SK-N-SH (cell line): ENCODE measurements around the gene RBM19. TPM values are rescaled to one million over a fixed set of nuclear protein-coding genes. Genes with fewer than 3 reads are reported as not detected.

Experiments
- CTCF ChIA-PET: fragments of 300-600, 350-600 bp; formaldehyde crosslinking; extraction: SDS; loops from one replicate; lab custom pipeline; 2021; lab: Yijun Ruan, JAX
- POLR2A ChIA-PET: fragments of 350-600 bp; sonication (Branson Sonifier 250); formaldehyde crosslinking; extraction: SDS; loops from one replicate; lab custom pipeline; 2020; ENCODE audit warnings: antibody characterized with exemption, inconsistent platforms; lab: Yijun Ruan, JAX
- DNase-seq: peaks from one replicate; pipeline ENCODE4 v3.0.0; 2012
- H2AFZ ChIP-seq: fragments of 200-600 bp; sonication (generic); 2 replicates; pipeline ENCODE4 v1.8.1; 2016; ENCODE audit warnings: antibody characterized with exemption, mild to moderate bottlenecking, low read depth
- H3F3A ChIP-seq: fragments of 200-600 bp; sonication (generic); replicated peaks from 2 replicates; pipeline ENCODE3; 2016; ENCODE audit warnings: antibody characterized with exemption, mild to moderate bottlenecking; ENCODE audit not compliant: insufficient read depth
- H3K27ac ChIP-seq, 2 experiments: fragments of 200-500 bp in 1 of 2; fragments of 200-600 bp in 1 of 2; sonication (Bioruptor generic) in 1 of 2; sonication (generic), shearing (Covaris generic) in 1 of 2; 2 replicates each; pipeline versions ENCODE4 v1.5.1 to v1.6.1; 2014 to 2016; ENCODE audit warnings: low read depth in 2 of 2, inconsistent platforms in 1 of 2, low read length in 1 of 2, mild to moderate bottlenecking in 1 of 2, mixed read lengths in 1 of 2
- H3K27me3 ChIP-seq: fragments of 200-600 bp; sonication (generic), shearing (Covaris generic); 2 replicates; pipeline ENCODE4 v1.6.1; 2016; ENCODE audit warnings: mixed run types; ENCODE audit not compliant: insufficient read depth
- H3K36me3 ChIP-seq, 2 experiments: fragments of 200-500 bp in 1 of 2; fragments of 200-600 bp in 1 of 2; sonication (Bioruptor generic) in 1 of 2; sonication (generic) in 1 of 2; replicated peaks in 1 of 2; 2 replicates each; pipeline versions ENCODE3 to v1.5.1; 2014 to 2016; ENCODE audit warnings: low read length in 1 of 2, mild to moderate bottlenecking in 1 of 2; ENCODE audit not compliant: insufficient read depth in 2 of 2, control insufficient read depth in 1 of 2
- H3K4me1 ChIP-seq, 2 experiments: fragments of 200-500 bp in 1 of 2; fragments of 200-600 bp in 1 of 2; sonication (Bioruptor generic) in 1 of 2; sonication (generic), shearing (Covaris generic) in 1 of 2; 2 replicates each; pipeline versions ENCODE4 v1.5.1 to v1.6.1; 2014 to 2016; ENCODE audit warnings: low read depth in 1 of 2, low read length in 1 of 2, mixed run types in 1 of 2; ENCODE audit not compliant: insufficient read depth in 2 of 2, control insufficient read depth in 1 of 2
- H3K4me2 ChIP-seq: fragments of 200-600 bp; sonication (generic), shearing (Covaris generic); 2 replicates; pipeline ENCODE4 v1.6.1; 2017; ENCODE audit warnings: mixed run types
- H3K4me3 ChIP-seq, 2 experiments: fragments of 200-500 bp in 1 of 2; fragments of 200-600 bp in 1 of 2; sonication (Bioruptor generic) in 1 of 2; sonication (generic), shearing (Covaris generic) in 1 of 2; 2 replicates each; pipeline versions ENCODE4 v1.5.1 to v1.8.1; 2014 to 2016; ENCODE audit warnings: low read depth in 2 of 2, inconsistent platforms in 1 of 2, low read length in 1 of 2, mild to moderate bottlenecking in 1 of 2, mixed read lengths in 1 of 2, moderate library complexity in 1 of 2
- H3K79me2 ChIP-seq: fragments of 200-600 bp; sonication (generic); 2 replicates; pipeline ENCODE4 v1.8.1; 2017; ENCODE audit warnings: mild to moderate bottlenecking; ENCODE audit not compliant: insufficient read depth
- H3K9ac ChIP-seq: fragments of 200-600 bp; sonication (generic); 2 replicates; pipeline ENCODE4 v1.6.1; 2017; ENCODE audit warnings: mixed run types
- H3K9me2 ChIP-seq: fragments of 200-600 bp; sonication (generic); 2 replicates; pipeline ENCODE4 v1.6.1; 2017; ENCODE audit warnings: mixed run types
- H3K9me3 ChIP-seq: fragments of 200-600 bp; sonication (generic); 2 replicates; pipeline ENCODE4 v1.6.1; 2017; ENCODE audit warnings: mixed run types, mild to moderate bottlenecking, moderate library complexity
- H4K20me1 ChIP-seq: fragments of 200-600 bp; sonication (generic); 2 replicates; pipeline ENCODE4 v1.6.1; 2017; ENCODE audit warnings: mild to moderate bottlenecking, mixed run types; ENCODE audit not compliant: insufficient read depth
- ELF1 ChIP-seq: IDR thresholded peaks from 2 replicates; pipeline ENCODE4 v1.4.0; 2012
- FOXJ3 ChIP-seq: sonication (generic); formaldehyde crosslinking; IDR thresholded peaks from 2 replicates; pipeline ENCODE4 v1.5.1; 2020; ENCODE audit warnings: mild to moderate bottlenecking, missing genetic modification reagents
- FOXM1 ChIP-seq: IDR thresholded peaks from 2 replicates; pipeline ENCODE4 v1.4.0; 2012; ENCODE audit warnings: low read depth, mild to moderate bottlenecking
- GATA2 ChIP-seq: sonication (generic); formaldehyde crosslinking; IDR thresholded peaks from 2 replicates; pipeline ENCODE4 v1.5.0; 2020; ENCODE audit warnings: mild to moderate bottlenecking, missing genetic modification reagents
- JUND ChIP-seq: IDR thresholded peaks from 2 replicates; pipeline ENCODE4 v1.4.0; 2012
- NFIC ChIP-seq: IDR thresholded peaks from 2 replicates; pipeline ENCODE4 v1.4.0; 2012; ENCODE audit warnings: borderline replicate concordance
- POLR2AphosphoS5 ChIP-seq: IDR thresholded peaks from 2 replicates; pipeline ENCODE4 v1.6.1; 2012; ENCODE audit warnings: low read depth, low read length
- RAD21 ChIP-seq: IDR thresholded peaks from 2 replicates; pipeline ENCODE4 v1.6.1; 2012; ENCODE audit warnings: mild to moderate bottlenecking, low read length
- SIN3A ChIP-seq: IDR thresholded peaks from 2 replicates; pipeline ENCODE4 v1.6.1; 2012; ENCODE audit warnings: low read depth, mild to moderate bottlenecking, low read length, moderate library complexity, borderline replicate concordance
- TAF1 ChIP-seq: IDR thresholded peaks from 2 replicates; pipeline ENCODE4 v1.6.1; 2012; ENCODE audit warnings: low read depth, mild to moderate bottlenecking, low read length, moderate library complexity, borderline replicate concordance
- TEAD4 ChIP-seq: IDR thresholded peaks from 2 replicates; pipeline ENCODE4 v1.4.0; 2012; ENCODE audit warnings: mild to moderate bottlenecking, borderline replicate concordance; ENCODE audit not compliant: insufficient read depth
- USF1 ChIP-seq: IDR thresholded peaks from 2 replicates; pipeline ENCODE4 v1.4.0; 2012; ENCODE audit warnings: low read depth, borderline replicate concordance
- ZBTB33 ChIP-seq: IDR thresholded peaks from 2 replicates; pipeline ENCODE4 v1.4.0; 2012; ENCODE audit warnings: low read depth, borderline replicate concordance
- WGBS: methylation state at CpG from one replicate; pipeline ENCODE4 v1.1.6; 2017; ENCODE audit warnings: low lambda C conversion rate; 5-methylcytosine and 5-hydroxymethylcytosine counted together
- polyA plus RNA-seq, 3 experiments: library from polyadenylated mRNA; depleted of rRNA; stranded (reverse); fragments of >200 nt; gene quantifications; 2 replicates each; pipeline ENCODE4 v1.2.3, GENCODE V29; 2012
- TF ChIP-seq, protein P1 (sequence below): fragments of 200-600 bp; sonication (generic); IDR thresholded peaks from 2 replicates; pipeline ENCODE4 v1.6.1; 2017; ENCODE audit warnings: antibody characterized with exemption, mild to moderate bottlenecking, moderate library complexity

Gene RBM19
- polyA plus RNA-seq, 1 of the 3 experiments (the other 2 are of a cell fraction): 16.6 TPM

- H3K79me2 ChIP-seq: no peaks in the 10 kb centered on the region
- H3K27ac ChIP-seq: no peak overlapping the region
- H3K36me3 ChIP-seq: no peaks in the 10 kb centered on the region
- TF ChIP-seq FOXM1: no peak
- TF ChIP-seq POLR2AphosphoS5: no peak
- no peak for TF ChIP-seq SIN3A
- no peak for DNase-seq
- H3K9me3 ChIP-seq: no peaks in the 10 kb centered on the region
- CTCF ChIA-PET: interaction anchor here (1.3 to 1.5 kb wide), 2 partner anchors 9 to 12 kb away, joined by 3 read pairs; no protein-coding TSS in a partner anchor
- no peaks in the 10 kb centered on the region for H3K9me2 ChIP-seq
- H3F3A ChIP-seq: no peaks in the 10 kb centered on the region
- H3K27me3 ChIP-seq: no peaks in the 10 kb centered on the region
- peaks cover 24% of the 10 kb centered on the region for H4K20me1 ChIP-seq
- peaks cover 0 to 5% of the 10 kb centered on the region in 2 experiments; a peak in 2 of 4 replicates for H3K4me1 ChIP-seq
- H3K4me2 ChIP-seq: no peak overlapping the region
- no peak overlapping the region for H3K4me3 ChIP-seq
- H3K9ac ChIP-seq: no peak overlapping the region
- POLR2A ChIA-PET: no interaction called here
- 85% methylated on average over 11 of the region's 11 CpGs for WGBS
- no peak overlapping the region for H2AFZ ChIP-seq
Measured at GRCh38 chr12:113827539-113828114, 138.5 kb downstream of the RBM19 start.

GRCh38 chr12:113826805-113827538 lies 139.2 kb downstream of the RBM19 start:
- Histone ChIP-seq H3K27me3 (no peaks in the 10 kb centered on the region), H3K9me3 (no peaks in the 10 kb centered on the region), H4K20me1 (peaks cover 24% of the 10 kb centered on the region), H2AFZ (no peak overlapping the region), H3K9ac (no peak overlapping the region), H3K36me3 (no peaks in the 10 kb centered on the region), H3K9me2 (no peaks in the 10 kb centered on the region), H3F3A (no peaks in the 10 kb centered on the region), H3K79me2 (no peaks in the 10 kb centered on the region), H3K27ac (no peak overlapping the region), H3K4me3 (no peak overlapping the region), H3K4me2 (no peak overlapping the region), H3K4me1 (peaks cover 0 to 5% of the 10 kb centered on the region in 2 experiments; a peak in 2 of 4 replicates)
- TF ChIP-seq RAD21: 0 out of 2 replicates have a peak, but pooled peaks have one; percentile 3
- no peak for TF ChIP-seq FOXJ3 (CRISPR knock-in tag)
- TF ChIP-seq, protein P1, sequence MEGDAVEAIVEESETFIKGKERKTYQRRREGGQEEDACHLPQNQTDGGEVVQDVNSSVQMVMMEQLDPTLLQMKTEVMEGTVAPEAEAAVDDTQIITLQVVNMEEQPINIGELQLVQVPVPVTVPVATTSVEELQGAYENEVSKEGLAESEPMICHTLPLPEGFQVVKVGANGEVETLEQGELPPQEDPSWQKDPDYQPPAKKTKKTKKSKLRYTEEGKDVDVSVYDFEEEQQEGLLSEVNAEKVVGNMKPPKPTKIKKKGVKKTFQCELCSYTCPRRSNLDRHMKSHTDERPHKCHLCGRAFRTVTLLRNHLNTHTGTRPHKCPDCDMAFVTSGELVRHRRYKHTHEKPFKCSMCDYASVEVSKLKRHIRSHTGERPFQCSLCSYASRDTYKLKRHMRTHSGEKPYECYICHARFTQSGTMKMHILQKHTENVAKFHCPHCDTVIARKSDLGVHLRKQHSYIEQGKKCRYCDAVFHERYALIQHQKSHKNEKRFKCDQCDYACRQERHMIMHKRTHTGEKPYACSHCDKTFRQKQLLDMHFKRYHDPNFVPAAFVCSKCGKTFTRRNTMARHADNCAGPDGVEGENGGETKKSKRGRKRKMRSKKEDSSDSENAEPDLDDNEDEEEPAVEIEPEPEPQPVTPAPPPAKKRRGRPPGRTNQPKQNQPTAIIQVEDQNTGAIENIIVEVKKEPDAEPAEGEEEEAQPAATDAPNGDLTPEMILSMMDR: peak; percentile 16; the same call in 1 of the 2 replicates
- no peak for TF ChIP-seq TEAD4
- ChIA-PET POLR2A (no interaction called here), CTCF (interaction anchor here (1.3 kb wide), 1 partner anchor 8 kb away, joined by 3 read pairs; no protein-coding TSS in a partner anchor)
- no peak for DNase-seq
- 92% methylated on average over 22 of the region's 22 CpGs for WGBS

DNA sequence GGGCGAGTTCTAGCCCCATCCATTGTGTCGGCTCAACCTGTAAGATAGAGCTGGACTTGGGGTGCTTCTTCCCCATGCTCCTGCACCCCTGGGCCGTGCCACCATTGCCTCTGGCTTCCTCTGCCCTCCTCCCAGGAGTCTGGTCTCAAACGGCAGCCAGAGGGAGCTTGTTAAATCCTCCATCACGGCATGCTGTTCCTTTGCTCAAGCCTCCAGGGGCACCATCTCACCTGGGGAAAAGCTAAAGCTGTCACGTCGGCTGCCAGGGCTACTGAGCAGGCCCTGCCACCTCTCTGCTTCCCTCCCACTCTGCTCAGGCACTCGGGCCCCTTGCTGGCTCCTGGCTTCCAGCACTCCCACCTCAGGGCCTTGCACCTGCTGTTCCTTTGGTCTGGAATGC lies 140.4 kb downstream of the RBM19 start:
- CTCF ChIA-PET: no interaction called here
- TF ChIP-seq TEAD4: no peak
- TF ChIP-seq ELF1: no peak
- no peak for TF ChIP-seq ZBTB33
- TF ChIP-seq GATA2 (CRISPR knock-in tag): no peak
- no peak for TF ChIP-seq JUND
- no peak for TF ChIP-seq NFIC
- TF ChIP-seq POLR2AphosphoS5: no peak
- TF ChIP-seq TAF1: no peak
- no peak for TF ChIP-seq USF1

More for the DNA sequence above, 140.4 kb downstream of the RBM19 start:
- H3K9me3 ChIP-seq: no peaks in the 10 kb centered on the region
- no peaks in the 10 kb centered on the region for H3F3A ChIP-seq
- H3K27ac ChIP-seq: no peak overlapping the region
- H3K4me1 ChIP-seq: no peaks in the 10 kb centered on the region; a peak in 1 of 4 replicates
- no peak overlapping the region for H3K4me2 ChIP-seq
- no peak overlapping the region for H3K4me3 ChIP-seq
- no peak for DNase-seq
- H3K79me2 ChIP-seq: no peaks in the 10 kb centered on the region
- POLR2A ChIA-PET: no interaction called here
- H3K27me3 ChIP-seq: no peaks in the 10 kb centered on the region
- no peak overlapping the region for H3K9ac ChIP-seq
- WGBS: 81% methylated on average over 8 of the region's 8 CpGs
- no peaks in the 10 kb centered on the region for H3K9me2 ChIP-seq
- H2AFZ ChIP-seq: no peak overlapping the region
- peaks cover 14% of the 10 kb centered on the region for H4K20me1 ChIP-seq
- H3K36me3 ChIP-seq: no peaks in the 10 kb centered on the region
